ENCODE results near the gene DAPK2. TPM values are rescaled to one million over a fixed set of nuclear protein-coding genes. Genes with fewer than 3 reads are reported as not detected.
A peak's percentile ranks its signal among the peaks of the same experiment; 100 is the strongest.

The DAPK2 gene
- total RNA-seq, 1 donor from 2014 or later, result 39.0 TPM

GRCh38 chr15:63889831-63890230, 156.5 kb downstream of the DAPK2 start:
- intact Hi-C loops (cut with micrococcal nuclease), result loop anchor here (5.0 kb wide), 2 partner anchors 138 to 218 kb away; no protein-coding TSS in a partner anchor

GRCh38 chr15:63888823-63889222, 157.5 kb downstream of the DAPK2 start:
- no peak overlapping the region for H3K27ac ChIP-seq (replicated peaks)
- DNase-seq, result no peak
- intact Hi-C loops (cut with micrococcal nuclease), result no loop called here

More at GRCh38 chr15:63889831-63890230, 156.5 kb downstream of the DAPK2 start:
- Histone ChIP-seq H3K36me3 (no peaks in the 10 kb centered on the region), H3K9me3 (replicated peaks) (no peaks in the 10 kb centered on the region), H3K4me3 (no peak overlapping the region), H3K27me3 (ENCODE audit: low read depth) (no peaks in the 10 kb centered on the region), H3K4me1 (peaks cover 18% of the 10 kb centered on the region), H3K27ac (replicated peaks) (no peak overlapping the region)
- no peak for TF ChIP-seq CTCF (IDR thresholded peaks at IDR 0.05; ENCODE audit: borderline replicate concordance)
- DNase-seq, result no peak

GRCh38 chr15:63888146-63888545, 158.1 kb downstream of the DAPK2 start:
- intact Hi-C loops (cut with micrococcal nuclease), result no loop called here
- Histone ChIP-seq H3K36me3 (no peaks in the 10 kb centered on the region), H3K4me1 (peaks cover 18% of the 10 kb centered on the region), H3K27me3 (ENCODE audit: low read depth) (no peaks in the 10 kb centered on the region), H3K27ac (replicated peaks) (no peak overlapping the region), H3K9me3 (replicated peaks) (no peaks in the 10 kb centered on the region), H3K4me3 (no peak overlapping the region)
- no peak for DNase-seq
- TF ChIP-seq CTCF (IDR thresholded peaks at IDR 0.05; ENCODE audit: borderline replicate concordance), result no peak

More at GRCh38 chr15:63888823-63889222, 157.5 kb downstream of the DAPK2 start:
- no peaks in the 10 kb centered on the region for H3K36me3 ChIP-seq
- H3K9me3 ChIP-seq (replicated peaks), result no peaks in the 10 kb centered on the region
- TF ChIP-seq CTCF (IDR thresholded peaks at IDR 0.05; ENCODE audit: borderline replicate concordance), result no peak
- no peaks in the 10 kb centered on the region for H3K27me3 ChIP-seq (ENCODE audit: low read depth)
- H3K4me1 ChIP-seq, result peaks cover 18% of the 10 kb centered on the region
- H3K4me3 ChIP-seq, result no peak overlapping the region

GRCh38 chr15:63887630-63888029, 158.7 kb downstream of the DAPK2 start:
- DNase-seq, result no peak
- Histone ChIP-seq H3K27ac (replicated peaks) (peak overlapping the region; percentile 33), H3K9me3 (replicated peaks) (no peaks in the 10 kb centered on the region), H3K4me3 (no peak overlapping the region), H3K36me3 (no peaks in the 10 kb centered on the region), H3K4me1 (peaks cover 18% of the 10 kb centered on the region), H3K27me3 (ENCODE audit: low read depth) (no peaks in the 10 kb centered on the region)
- no peak for TF ChIP-seq CTCF (IDR thresholded peaks at IDR 0.05; ENCODE audit: borderline replicate concordance)
- intact Hi-C loops (cut with micrococcal nuclease), result no loop called here

GRCh38 chr15:63884953-63885352, 161.3 kb downstream of the DAPK2 start:
- no peak overlapping the region for H3K4me3 ChIP-seq
- H3K4me1 ChIP-seq, result peaks cover 22% of the 10 kb centered on the region
- no peak for TF ChIP-seq CTCF (IDR thresholded peaks at IDR 0.05; ENCODE audit: borderline replicate concordance)
- no peaks in the 10 kb centered on the region for H3K27me3 ChIP-seq (ENCODE audit: low read depth)
- no peak for DNase-seq
- no peaks in the 10 kb centered on the region for H3K36me3 ChIP-seq
- intact Hi-C loops (cut with micrococcal nuclease), result no loop called here
- H3K27ac ChIP-seq (replicated peaks), result no peak overlapping the region
- H3K9me3 ChIP-seq (replicated peaks), result no peaks in the 10 kb centered on the region
